ENCODE measurements around the gene SSNA1.

SSNA1 gene

GRCh38 chr9:137216188-137216965 lies 27.9 kb downstream of the SSNA1 start:
- TF ChIP-seq, protein P1, sequence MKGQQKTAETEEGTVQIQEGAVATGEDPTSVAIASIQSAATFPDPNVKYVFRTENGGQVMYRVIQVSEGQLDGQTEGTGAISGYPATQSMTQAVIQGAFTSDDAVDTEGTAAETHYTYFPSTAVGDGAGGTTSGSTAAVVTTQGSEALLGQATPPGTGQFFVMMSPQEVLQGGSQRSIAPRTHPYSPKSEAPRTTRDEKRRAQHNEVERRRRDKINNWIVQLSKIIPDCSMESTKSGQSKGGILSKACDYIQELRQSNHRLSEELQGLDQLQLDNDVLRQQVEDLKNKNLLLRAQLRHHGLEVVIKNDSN (IDR thresholded peaks at IDR 0.05), result no peak
- TF ChIP-seq ZBTB7A (IDR thresholded peaks at IDR 0.05; ENCODE audit: low read depth) (no peak), EP300 (IDR thresholded peaks at IDR 0.05; ENCODE audit: borderline replicate concordance) (no peak), TAF1 (IDR thresholded peaks at IDR 0.05; ENCODE audit: low read depth) (no peak), TCF12 (IDR thresholded peaks at IDR 0.05; ENCODE audit: low read depth) (no peak), FOXM1 (IDR thresholded peaks at IDR 0.05; ENCODE audit: borderline replicate concordance, low read depth) (no peak), EGR1 (IDR thresholded peaks at IDR 0.05) (no peak), TEAD4 (IDR thresholded peaks at IDR 0.05) (no peak), MAX (IDR thresholded peaks at IDR 0.05) (no peak)

- no peak for TF ChIP-seq TCF12 (IDR thresholded peaks at IDR 0.05; ENCODE audit: low read depth)
- peak; percentile 66 for TF ChIP-seq MAX (IDR thresholded peaks at IDR 0.05)
- TF ChIP-seq RAD21 (IDR thresholded peaks at IDR 0.05; ENCODE audit: low read depth), result peak; percentile 9; the same call in 1 of the 2 replicates
- no peak for TF ChIP-seq CREB1 (IDR thresholded peaks at IDR 0.05; ENCODE audit: low read depth)
- TF ChIP-seq, protein P1 (IDR thresholded peaks at IDR 0.05), result no peak
- no peak for TF ChIP-seq CEBPB (IDR thresholded peaks at IDR 0.05)
- TF ChIP-seq ZBTB7A (IDR thresholded peaks at IDR 0.05; ENCODE audit: low read depth), result 0 out of 2 replicates have a peak, but pooled peaks have one; percentile 44
Observed at GRCh38 chr9:137217276-137218211, 29.1 kb downstream of the SSNA1 start.

DNA sequence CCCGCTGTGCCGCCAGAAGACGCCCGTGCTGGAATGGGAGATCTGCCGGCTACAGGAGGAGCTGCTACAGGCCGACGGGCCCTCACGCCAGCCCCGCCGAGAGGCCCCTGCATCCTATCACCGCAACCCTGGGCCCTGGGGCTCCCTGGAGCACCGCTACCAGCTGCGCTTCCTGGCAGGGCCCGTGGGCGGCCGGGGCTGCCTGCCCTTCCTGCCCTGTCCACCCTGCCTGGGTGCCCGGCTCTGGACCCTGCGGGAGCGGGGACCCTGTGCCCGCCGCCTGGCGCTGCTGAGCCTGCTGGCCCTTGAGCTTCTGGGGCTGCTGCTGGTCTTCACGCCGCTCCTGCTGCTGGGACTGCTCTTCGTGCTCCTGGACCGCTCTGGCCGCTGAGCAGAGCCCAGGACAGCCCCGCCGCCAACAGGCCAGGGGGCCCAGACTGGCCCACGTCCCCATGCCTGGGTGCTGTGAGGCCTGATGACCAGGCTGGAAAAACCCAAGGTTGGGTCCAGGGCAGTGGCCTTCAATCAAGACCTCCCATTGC lies 29.8 kb downstream of the SSNA1 start:
- TF ChIP-seq RAD21 (IDR thresholded peaks at IDR 0.05; ENCODE audit: low read depth) (no peak), TEAD4 (IDR thresholded peaks at IDR 0.05) (no peak), EGR1 (IDR thresholded peaks at IDR 0.05) (no peak), TCF12 (IDR thresholded peaks at IDR 0.05; ENCODE audit: low read depth) (no peak), MAX (IDR thresholded peaks at IDR 0.05) (no peak), ZBTB7A (IDR thresholded peaks at IDR 0.05; ENCODE audit: low read depth) (no peak), EP300 (IDR thresholded peaks at IDR 0.05; ENCODE audit: borderline replicate concordance) (no peak), NFIC (IDR thresholded peaks at IDR 0.05) (no peak), REST (IDR thresholded peaks at IDR 0.05; ENCODE audit: low read depth) (no peak), FOXM1 (IDR thresholded peaks at IDR 0.05; ENCODE audit: borderline replicate concordance, low read depth) (no peak), TAF1 (IDR thresholded peaks at IDR 0.05; ENCODE audit: low read depth) (no peak), CEBPB (IDR thresholded peaks at IDR 0.05) (no peak), YY1 (IDR thresholded peaks at IDR 0.05; ENCODE audit: low read depth) (no peak), CREB1 (IDR thresholded peaks at IDR 0.05; ENCODE audit: low read depth) (no peak)
- TF ChIP-seq, protein P1 (IDR thresholded peaks at IDR 0.05), result no peak

DNA sequence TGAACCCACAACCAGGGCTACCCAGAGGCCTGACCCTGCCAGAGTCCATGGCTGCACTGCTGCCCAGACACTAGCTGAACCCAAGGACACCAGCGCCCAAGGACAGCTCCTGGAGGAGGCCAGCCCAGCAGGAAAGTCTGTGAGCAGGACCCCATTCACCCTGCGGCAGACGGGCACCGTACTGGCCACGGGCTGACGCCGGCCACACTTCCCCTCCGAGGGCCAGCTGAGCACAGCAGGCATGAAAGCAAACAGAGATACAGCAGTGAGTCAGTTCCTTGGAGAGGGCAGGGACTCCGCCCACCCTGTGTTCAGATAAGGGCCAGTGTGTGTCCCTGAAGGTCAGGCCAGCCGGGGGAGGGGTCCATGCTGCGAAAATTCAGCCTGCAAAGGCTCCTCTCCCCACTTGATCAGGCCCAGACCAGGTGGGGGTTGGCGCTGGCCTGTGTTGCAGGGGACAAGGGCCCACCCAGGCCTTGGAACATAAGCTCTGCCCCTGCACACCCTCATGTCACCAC lies 30.3 kb downstream of the SSNA1 start:
- no peak for TF ChIP-seq MAX (IDR thresholded peaks at IDR 0.05)

- no peak for TF ChIP-seq TEAD4 (IDR thresholded peaks at IDR 0.05)
- TF ChIP-seq NFIC (IDR thresholded peaks at IDR 0.05), result no peak
- no peak for TF ChIP-seq CEBPB (IDR thresholded peaks at IDR 0.05)
Observed at GRCh38 chr9:137219757-137220316, 31.4 kb downstream of the SSNA1 start.

Data from Ishikawa (cell line).